Skeletal muscle cell (primary cell): ENCODE results near the gene TOM1L2.

Experiments used
- DNase-seq: peaks from one replicate; pipeline ENCODE4 v3.0.0-alpha.2; 2010; ENCODE audit warnings: low read depth
- H3K4me3 ChIP-seq: 2 replicates; pipeline ENCODE4 v1.5.1; 2011; ENCODE audit warnings: low read depth, mild to moderate bottlenecking, control low read depth, low read length, moderate library complexity

The TOM1L2 gene

GRCh38 chr17:17865035-17865434 is 107.2 kb downstream of the TOM1L2 start:
- H3K4me3 ChIP-seq: no peak overlapping the region
- DNase-seq: no peak

GRCh38 chr17:17860766-17861107 is 111.5 kb downstream of the TOM1L2 start:
- H3K4me3 ChIP-seq: no peak overlapping the region
- DNase-seq: no peak

GRCh38 chr17:17859909-17860765 is 112.1 kb downstream of the TOM1L2 start:
- no peak overlapping the region for H3K4me3 ChIP-seq
- DNase-seq: no peak

- no peak overlapping the region for H3K4me3 ChIP-seq
- no peak for DNase-seq
Measured at GRCh38 chr17:17857496-17857895, 114.7 kb downstream of the TOM1L2 start.

- H3K4me3 ChIP-seq: no peak overlapping the region
- DNase-seq: no peak
Measured at GRCh38 chr17:17856386-17856785, 115.8 kb downstream of the TOM1L2 start.

- no peak for DNase-seq
- H3K4me3 ChIP-seq: no peak overlapping the region
Measured at GRCh38 chr17:17855976-17856375, 116.2 kb downstream of the TOM1L2 start.

- H3K4me3 ChIP-seq: no peak overlapping the region
- DNase-seq: no peak
Measured at GRCh38 chr17:17853811-17854447, 118.3 kb downstream of the TOM1L2 start.

- H3K4me3 ChIP-seq: no peak overlapping the region
- no peak for DNase-seq
Measured at GRCh38 chr17:17852930-17853329, 119.3 kb downstream of the TOM1L2 start.

GRCh38 chr17:17851103-17852002 is 120.8 kb downstream of the TOM1L2 start:
- no peak overlapping the region for H3K4me3 ChIP-seq
- DNase-seq: no peak

GRCh38 chr17:17849845-17850373 is 122.3 kb downstream of the TOM1L2 start:
- no peak overlapping the region for H3K4me3 ChIP-seq
- DNase-seq: no peak

- no peak for DNase-seq
- H3K4me3 ChIP-seq: no peak overlapping the region
Measured at GRCh38 chr17:17849147-17849820, 122.9 kb downstream of the TOM1L2 start.

- no peak overlapping the region for H3K4me3 ChIP-seq
- no peak for DNase-seq
Measured at GRCh38 chr17:17848311-17849082, 123.7 kb downstream of the TOM1L2 start.

- no peak for DNase-seq
Measured at GRCh38 chr17:17847726-17848125, 124.5 kb downstream of the TOM1L2 start.

GRCh38 chr17:17847118-17847689 is 125.0 kb downstream of the TOM1L2 start:
- DNase-seq: no peak
- no peak overlapping the region for H3K4me3 ChIP-seq

More at GRCh38 chr17:17847726-17848125, 124.5 kb downstream of the TOM1L2 start:
- no peak overlapping the region for H3K4me3 ChIP-seq

- no peak overlapping the region for H3K4me3 ChIP-seq
- no peak for DNase-seq
Measured at GRCh38 chr17:17846645-17847044, 125.6 kb downstream of the TOM1L2 start.

GRCh38 chr17:17846003-17846402 is 126.2 kb downstream of the TOM1L2 start:
- DNase-seq: no peak
- H3K4me3 ChIP-seq: no peak overlapping the region

GRCh38 chr17:17845046-17845775 is 127.0 kb downstream of the TOM1L2 start:
- no peak for DNase-seq

GRCh38 chr17:17844500-17844899 is 127.7 kb downstream of the TOM1L2 start:
- DNase-seq: no peak
- no peak overlapping the region for H3K4me3 ChIP-seq

More at GRCh38 chr17:17845046-17845775, 127.0 kb downstream of the TOM1L2 start:
- H3K4me3 ChIP-seq: no peak overlapping the region
